Activated CD8-positive, alpha-beta memory T cell treated with anti-CD3 and anti-CD28 coated beads for 48 hours (primary cell): ENCODE data around the gene ZBED1.
"Not testable (repeated sequence)": the region's sequence is repeated elsewhere in the genome, so short reads cannot be mapped to it uniquely, and the experiment has no call there.

ENCODE experiments used
- DNase-seq, 3 experiments: peaks; one replicate each; pipeline ENCODE4 v3.0.0-alpha.2; 2020; ENCODE audit warnings: low read depth in 2 of 3, low spot score in 2 of 3

The ZBED1 gene

GRCh38 chrX:2520539-2520938 lies 19.8 kb upstream of the ZBED1 start:
- no peak for DNase-seq

GRCh38 chrX:2519638-2520037 lies 18.9 kb upstream of the ZBED1 start:
- DNase-seq, result not testable (repeated sequence)

- DNase-seq, result no peak
Measured at GRCh38 chrX:2517055-2517454, 16.3 kb upstream of the ZBED1 start.

GRCh38 chrX:2516623-2517022 lies 15.8 kb upstream of the ZBED1 start:
- no peak for DNase-seq

GRCh38 chrX:2514131-2514530 lies 13.4 kb upstream of the ZBED1 start:
- DNase-seq, result no peak

GRCh38 chrX:2513121-2513664 lies 12.4 kb upstream of the ZBED1 start:
- no peak for DNase-seq

GRCh38 chrX:2512501-2512900 lies 11.7 kb upstream of the ZBED1 start:
- no peak for DNase-seq

- DNase-seq, result no peak
Measured at GRCh38 chrX:2511326-2511725, 10.6 kb upstream of the ZBED1 start.

GRCh38 chrX:2508648-2509335 lies 8.0 kb upstream of the ZBED1 start:
- DNase-seq, result no peak

- DNase-seq, result no peak
Measured at GRCh38 chrX:2507904-2508627, 7.3 kb upstream of the ZBED1 start.

- no peak for DNase-seq
Measured at GRCh38 chrX:2507196-2507595, 6.4 kb upstream of the ZBED1 start.

GRCh38 chrX:2505341-2505740 lies 4.6 kb upstream of the ZBED1 start:
- not testable (repeated sequence) for DNase-seq

- DNase-seq, result no peak
Measured at GRCh38 chrX:2504706-2505332, 4.0 kb upstream of the ZBED1 start.

- DNase-seq, result no peak
Measured at GRCh38 chrX:2503591-2504500, 3.1 kb upstream of the ZBED1 start.

- DNase-seq, result no peak
Measured at GRCh38 chrX:2502668-2503519, 2.1 kb upstream of the ZBED1 start.

- no peak for DNase-seq
Measured at GRCh38 chrX:2502120-2502667, 1.4 kb upstream of the ZBED1 start.

- DNase-seq, result no peak
Measured at GRCh38 chrX:2501559-2502102, 855 bp upstream of the ZBED1 start.

- no peak for DNase-seq
Measured at GRCh38 chrX:2500091-2500802, 529 bp downstream of the ZBED1 start.

GRCh38 chrX:2499507-2499906 lies 1.3 kb downstream of the ZBED1 start:
- no peak for DNase-seq
